Measurements from ENCODE around the gene ZNF324.
"Not testable (repeated sequence)": the region's sequence is repeated elsewhere in the genome, so short reads cannot be mapped to it uniquely, and the experiment has no call there.

The ZNF324 gene

GRCh38 chr19:58471736-58472135, 4.9 kb downstream of the ZNF324 start:
- DNase-seq (ENCODE audit: low read depth) = no peak

- no peak for DNase-seq (ENCODE audit: low read depth)
Observed at GRCh38 chr19:58473775-58474174, 6.9 kb downstream of the ZNF324 start.

- DNase-seq (ENCODE audit: low read depth) = no peak
Observed at GRCh38 chr19:58474291-58474996, 7.6 kb downstream of the ZNF324 start.

- DNase-seq (ENCODE audit: low read depth) = no peak
Observed at GRCh38 chr19:58474997-58475713, 8.3 kb downstream of the ZNF324 start.

- peak; percentile 79 for DNase-seq (ENCODE audit: low read depth)
Observed at GRCh38 chr19:58475714-58476497, 9.0 kb downstream of the ZNF324 start, which contains the start of gene ZNF446. Gene ZNF446, plus strand, starts transcription at chr19:58476352. Its CDS starts 867 bp downstream, at chr19:58477219.

- DNase-seq (ENCODE audit: low read depth) = no peak
Observed at GRCh38 chr19:58476498-58477015, 9.7 kb downstream of the ZNF324 start.

- DNase-seq (ENCODE audit: low read depth) = no peak
Observed at GRCh38 chr19:58477130-58477529, 10.2 kb downstream of the ZNF324 start.

GRCh38 chr19:58477871-58478270, 11.0 kb downstream of the ZNF324 start:
- DNase-seq (ENCODE audit: low read depth) = no peak

- DNase-seq (ENCODE audit: low read depth) = no peak
Observed at GRCh38 chr19:58479303-58479702, 12.4 kb downstream of the ZNF324 start.

- no peak for DNase-seq (ENCODE audit: low read depth)
Observed at GRCh38 chr19:58479736-58480480, 13.0 kb downstream of the ZNF324 start.

- no peak for DNase-seq (ENCODE audit: low read depth)
Observed at GRCh38 chr19:58480481-58480830, 13.6 kb downstream of the ZNF324 start.

GRCh38 chr19:58480831-58481230, 14.0 kb downstream of the ZNF324 start:
- no peak for DNase-seq (ENCODE audit: low read depth)

GRCh38 chr19:58482372-58482771, 15.5 kb downstream of the ZNF324 start:
- DNase-seq (ENCODE audit: low read depth) = no peak

- DNase-seq (ENCODE audit: low read depth) = no peak
Observed at GRCh38 chr19:58483776-58484175, 16.9 kb downstream of the ZNF324 start.

GRCh38 chr19:58484349-58484748, 17.5 kb downstream of the ZNF324 start:
- DNase-seq (ENCODE audit: low read depth) = not testable (repeated sequence)

GRCh38 chr19:58491393-58491792, 24.5 kb downstream of the ZNF324 start:
- DNase-seq (ENCODE audit: low read depth) = no peak

GRCh38 chr19:58492265-58492664, 25.4 kb downstream of the ZNF324 start:
- no peak for DNase-seq (ENCODE audit: low read depth)

- DNase-seq (ENCODE audit: low read depth) = no peak
Observed at GRCh38 chr19:58497634-58498170, 30.8 kb downstream of the ZNF324 start.

- no peak for DNase-seq (ENCODE audit: low read depth)
Observed at GRCh38 chr19:58498316-58499020, 31.6 kb downstream of the ZNF324 start.

- DNase-seq (ENCODE audit: low read depth) = peak; percentile 93
Observed at GRCh38 chr19:58499021-58499927, 32.4 kb downstream of the ZNF324 start.

Data from stimulated activated CD8-positive, alpha-beta memory T cell treated with anti-CD3 and anti-CD28 coated beads, Interleukin-15, amount 100 ng/mL, for 24 hours (primary cell).